ENCODE measurements around the gene EDIL3. TPM values are rescaled to one million over a fixed set of nuclear protein-coding genes. Genes with fewer than 3 reads are reported as not detected.

The EDIL3 gene
- polyA plus RNA-seq, 2 donors, result 1.6 to 2.7 TPM

DNA sequence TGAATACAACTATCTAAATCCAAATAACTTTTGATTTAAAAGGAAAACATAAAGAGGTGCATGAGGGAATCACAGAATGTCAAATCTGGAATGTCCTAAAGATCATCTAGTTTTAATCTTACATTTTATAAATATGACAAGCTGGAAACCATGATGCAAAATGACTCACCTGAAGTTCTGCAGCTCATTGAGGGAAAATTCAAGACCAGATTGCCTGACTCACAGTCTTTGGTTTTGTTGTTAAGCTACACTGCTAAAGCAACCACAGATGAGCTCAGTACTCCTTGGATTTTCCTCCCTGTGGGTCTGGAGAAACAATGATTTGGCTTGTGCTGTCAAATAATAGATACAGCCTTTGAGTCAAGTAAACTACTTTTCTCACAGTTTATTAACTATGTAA, 19.1 kb upstream of the EDIL3 start:
- H3K9me3 ChIP-seq (ENCODE audit: control insufficient read depth in 2 of 2, insufficient read depth in 1 of 2, low read depth in 1 of 2, low read length in 1 of 2), result no peaks in the 10 kb centered on the region
- H3K36me3 ChIP-seq (ENCODE audit: control insufficient read depth in 2 of 2, insufficient read depth in 2 of 2, low read length in 1 of 2), result no peaks in the 10 kb centered on the region
- no peaks in the 10 kb centered on the region for H3K4me1 ChIP-seq (ENCODE audit: control insufficient read depth in 2 of 2, insufficient read depth in 2 of 2, low read length in 1 of 2)
- no peak overlapping the region for H3K27ac ChIP-seq (ENCODE audit: low read depth in 2 of 2, low read length in 1 of 2)
- no peak overlapping the region for H3K4me3 ChIP-seq (ENCODE audit: low read depth in 1 of 2, low read length in 2 of 2)
- no peaks in the 10 kb centered on the region for H3K27me3 ChIP-seq (ENCODE audit: control insufficient read depth in 1 of 2, insufficient read depth in 2 of 2, low read length in 2 of 2)

DNA sequence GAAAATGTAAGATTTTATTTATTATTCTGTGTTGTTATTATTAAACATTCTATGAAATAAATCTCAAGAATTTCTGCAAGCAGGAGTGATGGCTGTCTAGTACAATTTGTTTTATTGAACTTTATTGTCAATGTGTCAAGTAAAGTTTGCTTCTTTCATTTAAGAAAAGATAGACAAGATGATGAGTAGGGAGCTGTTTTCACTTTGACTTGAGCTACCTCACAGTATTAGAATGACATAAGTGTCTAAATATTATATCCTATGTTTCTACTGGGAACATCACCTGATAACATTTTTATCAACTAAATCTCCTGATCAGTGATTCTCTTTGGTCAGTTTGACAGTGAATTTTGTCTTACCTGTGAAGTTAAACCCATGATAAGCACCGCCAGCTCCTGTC, 12.7 kb upstream of the EDIL3 start:
- no peaks in the 10 kb centered on the region for H3K27me3 ChIP-seq (ENCODE audit: control insufficient read depth in 1 of 2, insufficient read depth in 2 of 2, low read length in 2 of 2)
- H3K27ac ChIP-seq (ENCODE audit: low read depth in 2 of 2, low read length in 1 of 2), result no peak overlapping the region
- no peaks in the 10 kb centered on the region for H3K36me3 ChIP-seq (ENCODE audit: control insufficient read depth in 2 of 2, insufficient read depth in 2 of 2, low read length in 1 of 2)
- WGBS, 2 donors, result 81 to 88% methylated on average over 1 of the region's 1 CpG
- H3K4me1 ChIP-seq (ENCODE audit: control insufficient read depth in 2 of 2, insufficient read depth in 2 of 2, low read length in 1 of 2), result no peaks in the 10 kb centered on the region
- H3K9me3 ChIP-seq (ENCODE audit: control insufficient read depth in 2 of 2, insufficient read depth in 1 of 2, low read depth in 1 of 2, low read length in 1 of 2), result peaks cover 0 to 2% of the 10 kb centered on the region in 2 donors
- H3K4me3 ChIP-seq (ENCODE audit: low read depth in 1 of 2, low read length in 2 of 2), result no peak overlapping the region

DNA sequence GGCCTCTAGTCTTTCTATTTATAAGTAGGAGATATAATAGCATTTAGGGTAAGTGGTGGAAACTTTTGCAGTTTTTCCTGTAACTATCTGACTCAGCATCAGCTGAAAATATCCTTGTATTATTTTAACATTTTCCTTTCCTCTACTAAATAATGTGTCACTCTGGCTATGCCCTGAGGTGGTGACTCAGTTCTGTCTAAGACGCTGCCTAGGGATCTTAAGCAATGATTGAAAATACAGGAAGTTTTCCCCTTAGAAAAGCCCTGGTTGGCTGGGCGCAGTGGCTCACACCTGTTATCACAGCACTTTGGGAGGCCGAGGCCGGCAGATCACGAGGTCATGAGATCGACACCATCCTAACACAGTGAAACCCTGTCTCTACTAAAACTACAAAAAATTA, 9.3 kb upstream of the EDIL3 start:
- WGBS, 2 donors, result 58 to 60% methylated on average over 6 of the region's 6 CpGs
- Histone ChIP-seq H3K4me1 (ENCODE audit: control insufficient read depth in 2 of 2, insufficient read depth in 2 of 2, low read length in 1 of 2) (no peaks in the 10 kb centered on the region), H3K36me3 (ENCODE audit: control insufficient read depth in 2 of 2, insufficient read depth in 2 of 2, low read length in 1 of 2) (no peaks in the 10 kb centered on the region), H3K4me3 (ENCODE audit: low read depth in 1 of 2, low read length in 2 of 2) (no peak overlapping the region), H3K27ac (ENCODE audit: low read depth in 2 of 2, low read length in 1 of 2) (no peak overlapping the region), H3K9me3 (ENCODE audit: control insufficient read depth in 2 of 2, insufficient read depth in 1 of 2, low read depth in 1 of 2, low read length in 1 of 2) (peaks cover 0 to 2% of the 10 kb centered on the region in 2 donors), H3K27me3 (ENCODE audit: control insufficient read depth in 1 of 2, insufficient read depth in 2 of 2, low read length in 2 of 2) (no peaks in the 10 kb centered on the region)

DNA sequence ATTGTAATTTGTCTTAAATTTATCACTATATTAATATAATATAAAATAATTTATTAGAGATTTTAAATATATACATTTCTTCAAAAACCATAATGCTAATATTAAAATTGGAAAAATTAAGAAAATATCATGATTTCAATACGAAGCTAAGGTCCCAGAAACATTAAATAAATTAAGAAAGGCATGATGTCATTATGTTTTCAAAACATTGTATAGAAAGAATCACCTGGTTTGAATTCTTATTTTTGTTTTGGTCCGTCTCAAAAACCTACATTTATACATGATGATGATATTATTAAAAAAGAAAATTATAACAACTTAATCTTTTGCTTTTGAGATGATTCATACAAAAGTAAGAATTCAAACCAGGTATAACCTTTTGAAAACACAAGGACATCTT, 8.2 kb upstream of the EDIL3 start:
- peaks cover 0 to 2% of the 10 kb centered on the region in 2 donors for H3K9me3 ChIP-seq (ENCODE audit: control insufficient read depth in 2 of 2, insufficient read depth in 1 of 2, low read depth in 1 of 2, low read length in 1 of 2)
- no peak overlapping the region for H3K27ac ChIP-seq (ENCODE audit: low read depth in 2 of 2, low read length in 1 of 2)
- no peak overlapping the region for H3K4me3 ChIP-seq (ENCODE audit: low read depth in 1 of 2, low read length in 2 of 2)
- WGBS, 2 donors, result 88 to 90% methylated on average over 2 of the region's 2 CpGs
- H3K36me3 ChIP-seq (ENCODE audit: control insufficient read depth in 2 of 2, insufficient read depth in 2 of 2, low read length in 1 of 2), result no peaks in the 10 kb centered on the region
- H3K4me1 ChIP-seq (ENCODE audit: control insufficient read depth in 2 of 2, insufficient read depth in 2 of 2, low read length in 1 of 2), result no peaks in the 10 kb centered on the region
- no peaks in the 10 kb centered on the region for H3K27me3 ChIP-seq (ENCODE audit: control insufficient read depth in 1 of 2, insufficient read depth in 2 of 2, low read length in 2 of 2)

DNA sequence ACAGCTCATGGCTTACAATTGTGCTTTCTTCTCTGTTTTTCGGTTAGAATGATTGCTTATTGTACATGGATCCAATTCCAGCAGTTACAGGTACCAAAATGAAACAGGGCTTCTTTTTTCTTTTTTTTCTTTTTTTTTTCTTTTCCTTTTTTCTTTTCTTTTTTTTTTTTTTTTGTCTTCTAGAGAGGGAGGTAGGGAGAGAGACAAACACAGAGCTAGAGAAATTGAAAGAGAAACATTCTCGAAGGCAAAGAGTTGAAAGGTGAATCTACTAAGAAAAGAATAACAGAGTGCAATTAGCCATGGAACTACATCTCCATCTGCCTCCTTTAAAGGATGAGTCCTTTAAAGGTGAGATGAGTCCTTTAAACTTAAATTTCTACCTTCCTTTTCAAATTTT, 1.0 kb upstream of the EDIL3 start:
- Histone ChIP-seq H3K4me3 (ENCODE audit: low read depth in 1 of 2, low read length in 2 of 2) (no peak overlapping the region), H3K9me3 (ENCODE audit: control insufficient read depth in 2 of 2, insufficient read depth in 1 of 2, low read depth in 1 of 2, low read length in 1 of 2) (no peaks in the 10 kb centered on the region), H3K4me1 (ENCODE audit: control insufficient read depth in 2 of 2, insufficient read depth in 2 of 2, low read length in 1 of 2) (peaks cover 0 to 2% of the 10 kb centered on the region in 2 donors), H3K27me3 (ENCODE audit: control insufficient read depth in 1 of 2, insufficient read depth in 2 of 2, low read length in 2 of 2) (no peaks in the 10 kb centered on the region), H3K27ac (ENCODE audit: low read depth in 2 of 2, low read length in 1 of 2) (no peak overlapping the region), H3K36me3 (ENCODE audit: control insufficient read depth in 2 of 2, insufficient read depth in 2 of 2, low read length in 1 of 2) (no peaks in the 10 kb centered on the region)
- 56 to 68% methylated on average over 2 of the region's 2 CpGs for WGBS, 2 donors

DNA sequence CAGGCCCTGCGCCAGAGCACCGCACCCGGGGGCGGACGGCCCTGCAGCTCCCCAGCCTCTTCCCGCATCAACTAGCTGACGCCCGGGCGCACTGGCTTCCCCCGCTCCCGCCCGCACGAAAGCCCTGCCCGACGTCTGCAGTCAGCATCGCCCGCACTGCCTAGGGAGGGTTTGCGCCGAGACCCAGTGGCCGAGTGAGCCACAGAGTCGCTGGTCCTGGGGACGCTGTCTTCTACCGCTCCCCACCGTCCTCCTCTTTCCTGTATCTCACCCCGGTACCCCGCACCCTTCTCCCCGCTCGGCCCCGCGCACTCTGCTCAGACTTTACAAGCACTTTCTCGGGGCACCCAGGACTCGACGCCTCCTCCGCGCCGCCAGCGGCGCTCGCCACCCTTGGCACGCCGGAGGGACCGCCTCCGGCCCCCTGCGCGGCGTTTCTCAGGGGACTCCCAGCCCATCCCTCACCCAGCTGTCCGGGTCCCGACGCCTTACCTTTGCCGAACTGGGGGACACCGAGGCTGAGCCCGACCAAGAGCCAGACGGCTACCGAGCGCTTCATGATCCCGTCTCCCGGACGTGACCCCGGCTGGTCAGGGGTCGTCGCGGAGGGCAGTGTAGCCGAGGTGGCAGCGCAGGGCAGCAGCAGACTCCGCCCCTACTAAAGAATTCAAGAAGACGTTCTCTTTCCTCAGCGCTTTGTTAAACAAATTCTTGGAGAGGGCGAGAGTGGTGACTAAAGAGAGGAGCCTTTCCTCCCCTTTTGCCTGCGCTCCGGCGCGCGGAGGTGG, 670 bp downstream of the EDIL3 start:
- Histone ChIP-seq H3K9me3 (ENCODE audit: control insufficient read depth in 2 of 2, insufficient read depth in 1 of 2, low read depth in 1 of 2, low read length in 1 of 2) (no peaks in the 10 kb centered on the region), H3K27ac (ENCODE audit: low read depth in 2 of 2, low read length in 1 of 2) (peak overlapping the region; percentile 11 to 71), H3K27me3 (ENCODE audit: control insufficient read depth in 1 of 2, insufficient read depth in 2 of 2, low read length in 2 of 2) (no peaks in the 10 kb centered on the region), H3K4me3 (ENCODE audit: low read depth in 1 of 2, low read length in 2 of 2) (peak overlapping the region; percentile 56 to 68), H3K4me1 (ENCODE audit: control insufficient read depth in 2 of 2, insufficient read depth in 2 of 2, low read length in 1 of 2) (peaks cover 0 to 2% of the 10 kb centered on the region in 2 donors), H3K36me3 (ENCODE audit: control insufficient read depth in 2 of 2, insufficient read depth in 2 of 2, low read length in 1 of 2) (no peaks in the 10 kb centered on the region)
- 1 to 2% methylated on average over 68 to 73 of the region's 73 CpGs for WGBS, 2 donors

DNA sequence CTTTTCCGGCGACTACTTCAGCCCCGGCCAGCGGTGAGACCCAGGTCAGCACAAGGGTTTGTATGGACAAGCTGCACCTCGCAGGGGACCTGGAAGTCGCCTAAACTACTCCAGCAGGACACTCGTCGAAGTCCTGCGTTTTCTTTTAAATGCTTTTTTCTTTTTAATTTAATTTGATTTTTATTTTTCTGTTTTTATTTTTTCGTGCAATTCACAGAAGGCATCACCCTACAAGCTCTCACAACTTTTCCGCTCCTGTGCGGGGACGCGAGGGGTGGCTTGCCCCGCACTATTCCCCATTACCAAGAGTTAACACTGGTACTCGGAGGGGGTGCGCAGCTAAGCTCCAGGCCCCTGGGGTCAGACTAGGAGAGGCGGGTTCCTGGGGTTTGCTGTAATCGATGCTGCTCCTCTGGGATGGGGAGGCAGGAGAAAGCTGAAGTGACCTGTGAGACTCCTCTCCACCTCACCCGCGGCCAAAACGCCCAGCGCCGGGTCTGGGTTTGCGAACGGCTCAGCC, 1.3 kb downstream of the EDIL3 start:
- Histone ChIP-seq H3K36me3 (ENCODE audit: control insufficient read depth in 2 of 2, insufficient read depth in 2 of 2, low read length in 1 of 2) (no peaks in the 10 kb centered on the region), H3K4me3 (ENCODE audit: low read depth in 1 of 2, low read length in 2 of 2) (peak overlapping the region; percentile 62 to 68), H3K27ac (ENCODE audit: low read depth in 2 of 2, low read length in 1 of 2) (peak overlapping the region; percentile 38 to 71), H3K27me3 (ENCODE audit: control insufficient read depth in 1 of 2, insufficient read depth in 2 of 2, low read length in 2 of 2) (no peaks in the 10 kb centered on the region), H3K4me1 (ENCODE audit: control insufficient read depth in 2 of 2, insufficient read depth in 2 of 2, low read length in 1 of 2) (peaks cover 0 to 2% of the 10 kb centered on the region in 2 donors), H3K9me3 (ENCODE audit: control insufficient read depth in 2 of 2, insufficient read depth in 1 of 2, low read depth in 1 of 2, low read length in 1 of 2) (no peaks in the 10 kb centered on the region)
- 3 to 4% methylated on average over 26 of the region's 26 CpGs for WGBS, 2 donors

DNA sequence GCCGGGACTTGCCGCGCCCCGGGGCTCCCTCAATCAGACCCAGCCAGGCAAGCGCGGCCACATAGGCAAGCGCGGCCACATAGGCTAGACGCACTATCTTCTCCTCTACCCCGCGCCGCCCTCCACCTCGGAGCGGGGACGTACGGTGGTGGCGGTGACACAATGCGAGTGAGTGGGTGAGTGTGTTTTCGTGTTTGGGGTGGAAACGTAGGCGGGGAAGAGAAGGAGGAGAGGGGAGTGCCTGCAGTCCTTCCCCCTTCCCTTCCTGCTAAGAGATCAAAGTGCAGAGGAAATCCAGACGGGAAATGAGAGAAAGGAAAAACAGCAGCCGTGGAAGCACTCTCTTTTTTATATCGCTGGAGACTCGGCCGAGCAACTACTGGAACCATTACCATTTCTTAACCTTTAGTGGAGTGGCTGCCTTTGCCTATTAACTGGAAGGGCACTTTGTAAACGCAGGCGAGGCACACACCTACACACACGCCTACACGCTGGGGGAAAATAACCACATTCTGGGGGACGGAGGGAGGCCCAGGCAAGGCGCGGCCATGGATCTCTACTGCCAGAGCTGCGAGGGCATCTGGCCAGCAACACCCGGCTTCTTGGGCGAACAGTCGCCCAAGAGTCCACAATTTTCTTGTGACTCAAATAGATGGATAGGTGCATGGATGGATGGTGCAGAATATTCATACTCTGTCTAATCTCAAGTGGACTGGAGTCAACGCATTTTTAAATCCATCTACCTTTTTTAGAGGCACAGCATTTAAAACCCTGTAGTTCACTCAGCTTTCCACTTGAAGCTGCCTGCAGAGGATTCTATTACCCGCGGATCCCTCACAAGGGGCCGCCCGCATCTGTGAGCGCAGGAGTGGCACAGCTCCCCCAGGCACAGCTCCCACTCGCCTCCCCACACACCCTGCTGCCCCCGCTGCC, 2.1 kb downstream of the EDIL3 start:
- H3K27ac ChIP-seq (ENCODE audit: low read depth in 2 of 2, low read length in 1 of 2), result peak overlapping the region; percentile 57 to 86
- WGBS, 2 donors, result 1 to 2% methylated on average over 45 of the region's 45 CpGs
- peak overlapping the region; percentile 62 to 68 for H3K4me3 ChIP-seq (ENCODE audit: low read depth in 1 of 2, low read length in 2 of 2)
- H3K36me3 ChIP-seq (ENCODE audit: control insufficient read depth in 2 of 2, insufficient read depth in 2 of 2, low read length in 1 of 2), result no peaks in the 10 kb centered on the region
- H3K4me1 ChIP-seq (ENCODE audit: control insufficient read depth in 2 of 2, insufficient read depth in 2 of 2, low read length in 1 of 2), result peaks cover 0 to 2% of the 10 kb centered on the region in 2 donors
- H3K27me3 ChIP-seq (ENCODE audit: control insufficient read depth in 1 of 2, insufficient read depth in 2 of 2, low read length in 2 of 2), result no peaks in the 10 kb centered on the region
- H3K9me3 ChIP-seq (ENCODE audit: control insufficient read depth in 2 of 2, insufficient read depth in 1 of 2, low read depth in 1 of 2, low read length in 1 of 2), result no peaks in the 10 kb centered on the region

DNA sequence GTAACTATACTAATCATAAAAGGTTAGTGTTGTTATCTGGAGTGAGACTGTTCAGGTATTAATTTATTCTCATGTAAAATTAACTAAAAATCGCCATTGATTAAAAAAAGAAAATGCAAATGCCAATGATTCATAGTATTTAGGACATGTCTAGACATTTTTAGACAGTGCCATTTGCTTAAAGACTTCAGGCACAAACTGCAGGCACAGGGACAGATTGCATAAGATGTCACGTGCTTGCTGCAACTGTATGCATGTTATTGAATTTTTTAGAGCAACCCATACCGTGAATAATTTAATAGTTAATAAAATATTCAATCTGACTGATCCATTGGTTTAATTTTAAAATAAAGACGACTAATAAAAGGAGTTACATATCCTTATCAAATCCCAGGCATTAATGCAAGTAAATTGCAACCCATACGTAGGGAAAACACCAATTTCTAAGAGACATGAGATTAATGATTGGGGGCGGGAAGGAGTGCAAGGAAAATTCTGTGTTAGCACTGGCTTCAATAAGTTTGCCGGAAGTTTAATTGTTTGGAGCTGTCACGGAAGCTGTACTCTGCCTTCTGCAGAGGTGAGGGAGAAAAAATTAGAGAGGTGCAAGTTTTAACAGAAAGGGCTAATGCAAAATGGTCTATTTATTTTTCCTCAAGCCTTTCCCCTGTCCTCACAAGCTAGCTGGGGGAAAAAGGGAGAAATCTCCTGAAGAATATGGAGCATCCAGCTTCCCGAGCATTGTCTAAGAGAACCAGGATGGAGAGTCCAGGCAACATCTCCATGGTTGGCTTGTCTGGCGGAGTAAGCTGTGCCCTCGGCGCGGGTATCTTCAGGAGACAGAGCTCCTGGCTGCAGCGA, 2.9 kb downstream of the EDIL3 start:
- WGBS, 2 donors, result 8% methylated on average over 14 of the region's 14 CpGs
- Histone ChIP-seq H3K4me1 (ENCODE audit: control insufficient read depth in 2 of 2, insufficient read depth in 2 of 2, low read length in 1 of 2) (peaks cover 0 to 2% of the 10 kb centered on the region in 2 donors), H3K36me3 (ENCODE audit: control insufficient read depth in 2 of 2, insufficient read depth in 2 of 2, low read length in 1 of 2) (no peaks in the 10 kb centered on the region), H3K9me3 (ENCODE audit: control insufficient read depth in 2 of 2, insufficient read depth in 1 of 2, low read depth in 1 of 2, low read length in 1 of 2) (no peaks in the 10 kb centered on the region), H3K4me3 (ENCODE audit: low read depth in 1 of 2, low read length in 2 of 2) (peak overlapping the region; percentile 62 to 68), H3K27me3 (ENCODE audit: control insufficient read depth in 1 of 2, insufficient read depth in 2 of 2, low read length in 2 of 2) (no peaks in the 10 kb centered on the region), H3K27ac (ENCODE audit: low read depth in 2 of 2, low read length in 1 of 2) (peak overlapping the region; percentile 57 to 86)
